Measurements from ENCODE around the gene SDHB.

- no peak for TF ChIP-seq CTCF (IDR thresholded peaks at IDR 0.05; ENCODE audit: insufficient read depth, low read length)
- no peak for TF ChIP-seq POLR2AphosphoS5 (IDR thresholded peaks at IDR 0.05; ENCODE audit: low read depth)
- TF ChIP-seq REST (IDR thresholded peaks at IDR 0.05; ENCODE audit: insufficient replicate concordance, low read depth), result no peak
Observed at GRCh38 chr1:16991571-16991970, 62.3 kb downstream of the SDHB start.

Data from HL-60 (cell line).